ENCODE data around the gene ISLR.
"Not testable (repeated sequence)": the region's sequence is repeated elsewhere in the genome, so short reads cannot be mapped to it uniquely, and the experiment has no call there.

Gene ISLR

GRCh38 chr15:74137537-74137894, 36.0 kb upstream of the ISLR start:
- DNase-seq (ENCODE audit: low read depth): no peak

- no peak for DNase-seq (ENCODE audit: low read depth)
These were observed 34.9 kb upstream of the ISLR start for GRCh38 chr15:74138642-74139041.

DNA sequence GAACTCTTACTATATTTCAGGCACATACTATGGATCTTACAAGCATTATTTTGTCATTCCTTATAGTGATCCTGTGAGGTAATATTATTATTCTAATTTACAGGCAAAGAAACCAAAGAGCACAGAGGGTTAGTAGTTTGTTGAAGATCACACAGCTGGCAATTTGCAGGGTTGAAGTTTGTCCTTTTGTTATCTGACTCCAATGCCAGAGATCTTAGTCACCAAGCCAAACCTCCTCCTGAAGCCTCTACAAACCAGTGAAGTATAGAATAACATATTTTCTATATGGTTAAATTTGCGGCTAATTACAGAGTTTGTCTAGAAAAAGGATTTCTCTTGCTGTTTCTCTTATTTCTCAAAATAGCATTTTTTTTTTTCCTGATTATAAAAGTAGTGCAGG, 31.9 kb upstream of the ISLR start:
- no peak for DNase-seq (ENCODE audit: low read depth)

GRCh38 chr15:74144153-74144775, 29.2 kb upstream of the ISLR start:
- no peak for DNase-seq (ENCODE audit: low read depth)

DNA sequence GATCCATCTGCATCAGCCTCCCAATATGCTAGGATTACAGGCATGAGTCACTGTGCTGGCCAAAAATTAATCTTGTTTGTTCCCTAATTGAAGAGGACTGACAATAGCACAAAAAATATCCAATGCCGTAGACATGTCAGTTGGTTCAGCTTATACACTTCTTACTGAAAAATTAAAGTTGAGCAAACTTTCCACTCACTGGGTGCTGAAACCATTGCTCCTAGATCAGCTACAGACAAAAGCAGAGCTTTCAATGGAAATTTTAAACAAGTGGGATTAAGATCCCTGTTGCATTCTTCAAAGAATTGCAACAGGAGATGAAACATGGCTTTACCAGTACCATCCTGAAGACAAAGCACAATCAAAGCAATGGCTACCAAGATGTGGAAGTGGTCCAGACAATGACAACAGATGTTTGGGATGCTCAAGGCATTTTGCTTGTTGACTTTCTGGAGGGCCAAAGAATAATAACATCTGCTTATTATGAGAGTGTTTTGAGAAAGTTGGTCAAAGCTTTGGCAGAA, 27.2 kb upstream of the ISLR start:
- no peak for DNase-seq (ENCODE audit: low read depth)

GRCh38 chr15:74147051-74147450, 26.5 kb upstream of the ISLR start:
- no peak for DNase-seq (ENCODE audit: low read depth)

GRCh38 chr15:74155766-74156417, 17.6 kb upstream of the ISLR start:
- no peak for DNase-seq (ENCODE audit: low read depth)

- DNase-seq (ENCODE audit: low read depth): no peak
These were observed 16.7 kb upstream of the ISLR start for GRCh38 chr15:74156678-74157411.

- no peak for DNase-seq (ENCODE audit: low read depth)
These were observed 15.4 kb upstream of the ISLR start for GRCh38 chr15:74157868-74158827.

DNA sequence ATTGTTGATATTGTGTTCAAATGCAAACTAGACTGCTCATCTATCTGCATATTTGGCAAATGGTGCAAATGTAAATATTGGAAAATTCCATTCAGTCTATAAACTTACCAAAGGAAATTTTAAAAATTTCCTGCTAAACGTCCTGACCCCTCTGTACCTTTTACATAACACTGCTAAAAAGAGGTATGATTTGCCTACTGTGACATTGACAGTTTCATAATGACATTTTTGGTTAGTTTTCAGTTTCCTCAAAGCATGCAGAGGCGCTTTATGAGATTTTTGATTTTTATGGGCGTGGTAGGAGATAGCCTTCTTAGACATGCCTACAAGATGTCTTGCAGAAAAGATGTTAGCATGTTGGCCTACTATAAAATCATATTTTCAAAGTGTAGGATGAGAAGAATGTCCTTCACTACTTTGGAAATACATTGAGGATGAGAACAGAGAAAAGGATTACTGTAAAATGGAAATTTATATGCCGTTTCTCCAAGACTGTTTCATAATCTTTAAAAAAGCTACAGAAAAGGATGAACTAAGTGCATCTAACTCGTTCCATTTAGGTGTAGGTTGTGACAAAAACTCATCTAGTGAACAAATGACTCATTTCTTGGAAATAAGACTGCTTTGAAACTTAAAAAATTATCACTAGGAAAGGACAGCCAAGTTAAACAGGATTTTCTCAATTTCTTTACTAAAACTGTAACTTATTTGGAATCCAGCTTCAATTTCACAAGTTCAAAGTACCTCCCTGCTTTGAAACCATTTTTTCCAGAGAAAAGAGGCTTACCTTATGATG, 14.5 kb upstream of the ISLR start:
- no peak for DNase-seq (ENCODE audit: low read depth)

DNA sequence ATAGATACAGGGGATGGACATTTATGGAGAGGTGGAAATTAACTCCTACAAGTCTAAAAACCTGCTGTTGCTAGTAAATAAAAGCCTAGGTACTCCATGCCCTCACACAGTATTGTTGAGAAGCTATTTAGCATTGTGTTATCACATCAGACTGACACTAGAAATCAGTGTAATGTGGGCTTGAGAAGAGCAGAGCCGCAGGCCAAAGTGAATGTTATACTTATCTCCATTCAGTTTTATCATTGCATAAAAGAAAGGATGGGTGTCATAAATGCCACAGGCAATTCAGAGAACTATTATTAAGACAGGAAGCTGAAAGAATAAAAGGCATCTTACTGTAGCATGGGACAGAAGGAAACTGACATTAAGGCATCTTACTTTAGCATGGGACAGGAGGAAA, 13.7 kb upstream of the ISLR start:
- no peak for DNase-seq (ENCODE audit: low read depth)

DNA sequence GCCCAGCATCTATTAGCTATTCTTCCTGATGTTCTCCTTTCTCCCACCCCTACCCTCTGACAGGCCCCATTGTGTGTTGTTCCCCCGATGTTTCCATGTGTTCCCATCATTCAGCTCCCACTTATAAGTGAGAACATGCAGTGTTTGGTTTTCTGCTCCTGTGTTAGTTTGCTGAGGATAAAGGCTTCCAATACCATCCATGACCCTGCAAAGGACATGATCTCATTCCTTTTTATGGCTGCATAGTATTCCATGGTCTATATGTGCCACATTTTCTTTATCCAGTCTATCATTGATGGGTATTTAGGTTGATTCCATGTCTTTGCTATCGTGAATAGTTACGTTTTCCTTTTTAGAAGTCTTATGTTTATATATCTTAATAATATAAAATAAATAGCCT, 13.1 kb upstream of the ISLR start:
- DNase-seq (ENCODE audit: low read depth): not testable (repeated sequence)

DNA sequence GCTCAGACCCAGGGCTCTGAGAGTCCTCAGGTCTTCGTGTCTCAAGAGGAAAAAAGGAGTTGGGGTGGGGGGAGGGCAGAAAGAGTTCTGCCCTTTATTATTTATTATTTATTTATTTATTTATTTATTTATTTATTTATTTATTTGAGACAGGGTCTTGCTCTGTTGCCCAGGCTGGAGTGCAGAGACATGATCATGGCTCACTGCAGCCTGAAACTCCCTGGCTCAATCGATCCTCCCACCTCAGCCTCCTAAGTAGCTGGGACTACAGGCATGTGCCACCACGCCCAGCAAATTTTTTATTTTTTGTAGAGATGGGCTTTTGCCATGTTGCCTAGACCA, 11.3 kb upstream of the ISLR start:
- DNase-seq (ENCODE audit: low read depth): not testable (repeated sequence)

DNA sequence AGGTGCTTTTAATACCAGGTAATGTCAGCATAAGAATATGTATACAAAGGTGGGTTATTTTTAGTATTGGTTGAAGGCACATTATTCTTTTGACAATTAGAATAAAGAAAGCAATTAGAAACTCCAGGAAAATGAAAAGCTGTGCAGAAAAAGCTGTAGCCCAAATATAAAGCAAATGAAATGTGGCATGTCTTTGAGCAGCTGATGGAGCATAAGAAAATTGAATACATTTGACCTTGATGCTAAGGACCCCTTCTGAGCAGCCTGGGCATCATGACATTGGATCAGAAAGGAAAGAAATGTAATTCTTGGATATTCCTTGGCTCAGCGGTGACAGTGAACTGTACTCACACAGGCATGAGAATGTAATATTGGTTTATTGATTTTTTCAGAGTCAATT, 8.0 kb upstream of the ISLR start:
- no peak for DNase-seq (ENCODE audit: low read depth)

GRCh38 chr15:74167891-74168331, 5.6 kb upstream of the ISLR start:
- DNase-seq (ENCODE audit: low read depth): no peak

- DNase-seq (ENCODE audit: low read depth): no peak
These were observed 4.8 kb upstream of the ISLR start for GRCh38 chr15:74168711-74169126.

DNA sequence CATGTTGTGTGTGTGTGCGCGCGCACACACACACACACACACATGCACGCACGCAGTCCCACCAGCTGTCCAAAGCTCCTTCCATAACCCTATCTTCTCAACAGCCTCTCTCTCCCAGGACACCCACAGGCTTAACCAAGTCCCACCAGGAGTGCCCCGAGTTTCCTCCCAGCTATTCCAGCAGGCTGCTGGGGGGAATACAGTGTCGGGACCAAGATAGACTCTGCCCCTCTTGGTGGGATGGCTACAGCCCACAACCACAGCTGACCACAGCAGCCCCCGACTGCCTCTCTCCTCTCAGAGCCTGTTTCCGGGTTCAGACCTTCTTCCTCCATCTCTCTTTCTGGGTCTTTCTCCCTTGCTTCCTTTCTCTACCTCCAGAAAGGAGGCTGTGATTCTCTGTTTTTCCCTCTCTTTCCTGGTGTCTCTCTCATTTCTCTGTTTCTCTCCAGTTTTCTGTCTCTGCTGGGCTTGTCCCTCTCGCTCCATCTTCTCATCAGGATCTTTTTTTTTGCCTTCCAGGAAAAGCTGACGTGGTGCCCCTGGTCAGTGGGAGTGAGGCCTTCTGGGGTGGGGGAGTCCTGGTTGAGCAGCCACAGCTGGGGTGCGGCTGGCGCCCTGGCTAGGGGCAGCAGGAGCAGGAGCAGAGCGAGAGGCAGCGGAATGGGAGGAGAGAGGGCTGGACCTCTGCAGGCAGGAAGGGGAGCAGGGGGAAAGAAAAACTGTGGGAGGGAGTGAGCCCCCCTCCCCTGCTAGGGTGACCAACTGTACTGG, 3.3 kb upstream of the ISLR start:
- DNase-seq (ENCODE audit: low read depth): no peak

DNA sequence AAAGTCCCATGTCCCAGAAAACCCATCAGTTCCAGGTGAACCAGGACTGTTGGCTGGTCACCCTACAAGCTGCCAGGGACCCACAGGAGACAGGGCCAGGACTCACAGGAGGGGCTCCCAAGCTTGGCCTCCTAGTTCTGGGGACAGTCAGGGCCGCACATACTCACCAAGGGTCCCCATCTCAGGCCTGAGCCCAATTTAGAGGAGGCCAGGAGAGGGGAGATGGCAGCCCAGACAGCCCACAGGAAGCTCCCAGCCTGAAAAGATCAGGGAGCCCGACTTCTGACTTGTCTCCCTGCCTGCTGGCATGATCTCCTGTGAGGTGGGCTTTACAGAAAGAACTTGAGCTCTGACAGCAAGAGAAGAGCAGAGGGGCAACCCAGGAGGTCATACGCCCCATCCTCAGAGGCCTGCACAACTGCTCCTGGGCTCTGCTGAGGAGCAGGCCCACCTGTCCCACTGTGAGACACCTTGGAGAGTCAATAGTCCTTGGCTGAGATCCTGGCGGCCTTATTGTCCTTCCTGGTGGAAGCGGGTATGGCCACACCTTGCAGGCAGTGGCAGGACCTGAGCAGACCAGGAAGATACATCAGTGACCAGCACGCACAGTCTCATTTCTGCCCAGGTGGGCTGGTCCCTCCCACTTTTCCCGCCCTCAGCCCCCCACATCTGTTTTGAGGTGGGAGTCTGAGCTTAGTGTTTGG, 2.5 kb upstream of the ISLR start:
- no peak for DNase-seq (ENCODE audit: low read depth)

DNA sequence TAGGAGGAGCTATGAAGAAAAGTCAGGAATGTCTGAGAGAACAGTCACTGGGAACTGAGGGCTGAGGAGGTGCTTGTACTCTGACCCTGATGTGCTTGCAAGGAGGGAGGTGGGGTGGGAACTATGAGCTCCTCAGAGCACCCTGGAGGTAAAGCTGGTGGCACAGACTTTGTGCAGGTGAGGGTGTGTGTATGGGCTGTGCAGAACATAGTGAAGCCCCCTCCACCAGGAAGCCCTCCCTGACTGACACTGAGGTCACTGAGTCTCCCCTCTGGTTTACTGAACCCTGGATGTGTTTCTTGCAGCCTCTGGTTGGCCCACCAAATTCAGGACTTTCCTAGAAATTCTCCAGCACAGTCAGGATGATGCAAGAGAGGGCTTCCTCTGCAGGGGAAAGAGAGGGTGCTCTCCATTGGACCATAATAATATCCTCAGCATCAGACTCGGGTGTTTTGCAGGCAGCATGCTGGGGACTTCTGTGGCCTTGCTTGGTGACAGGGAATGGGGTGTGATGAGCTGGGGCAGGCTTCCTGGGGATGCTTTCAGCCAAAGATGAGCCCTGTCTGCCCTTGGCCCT, 1.5 kb upstream of the ISLR start:
- no peak for DNase-seq (ENCODE audit: low read depth)
